SK-N-SH treated with all-trans-retinoic acid at 6 μM for 48 hours (cell line): ENCODE data around the gene TRRAP.

Experiments
- ARNTL ChIP-seq: fragments of 450-650 bp; formaldehyde crosslinking; IDR thresholded peaks from 2 replicates; pipeline ENCODE4 v1.5.0; 2020; ENCODE audit warnings: low read depth, mild to moderate bottlenecking, moderate library complexity, borderline replicate concordance
- GLIS3 ChIP-seq: fragments of 250-450 bp; sonication (Bioruptor Pico); IDR thresholded peaks from 2 replicates; pipeline ENCODE4 v1.5.0; 2020; ENCODE audit warnings: mild to moderate bottlenecking, moderate library complexity
- PATZ1 ChIP-seq: fragments of 250-450 bp; sonication (Bioruptor Pico); IDR thresholded peaks from 2 replicates; pipeline ENCODE4 v1.8.0; 2020; ENCODE audit warnings: mild to moderate bottlenecking, moderate library complexity, borderline replicate concordance
- TSHZ2 ChIP-seq: fragments of 250-450 bp; sonication (Bioruptor Pico); IDR thresholded peaks from 2 replicates; pipeline ENCODE4 v1.5.0; 2020; ENCODE audit warnings: mild to moderate bottlenecking, moderate library complexity
- ZNF8 ChIP-seq: fragments of 450-650 bp; formaldehyde crosslinking; IDR thresholded peaks from 2 replicates; pipeline ENCODE4 v1.5.0; 2020; ENCODE audit warnings: mild to moderate bottlenecking, moderate library complexity
- TF ChIP-seq, protein P1 (sequence below): fragments of 250-450 bp; sonication (Bioruptor Pico); IDR thresholded peaks from 2 replicates; pipeline ENCODE4 v1.5.1; 2021; ENCODE audit warnings: mild to moderate bottlenecking, moderate library complexity

DNA sequence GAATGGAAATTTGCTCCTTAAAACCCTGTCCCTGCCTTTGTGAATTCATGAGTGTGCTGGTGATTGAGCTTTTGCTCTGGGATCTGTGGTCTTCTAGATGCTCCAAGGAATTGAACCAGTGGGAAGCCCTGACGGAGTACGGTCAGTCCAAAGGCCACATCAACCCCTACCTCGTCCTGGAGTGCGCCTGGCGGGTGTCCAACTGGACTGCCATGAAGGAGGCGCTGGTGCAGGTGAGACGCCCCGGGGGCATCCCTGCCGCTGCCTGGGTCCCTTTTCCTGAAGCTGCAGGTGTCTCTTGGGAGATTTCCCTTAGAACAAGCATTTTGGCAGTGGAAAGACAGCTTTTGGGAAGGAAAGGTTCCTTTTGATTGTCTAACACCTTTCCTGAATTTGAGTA, 100.3 kb downstream of the TRRAP start:
- TF ChIP-seq, protein P1, sequence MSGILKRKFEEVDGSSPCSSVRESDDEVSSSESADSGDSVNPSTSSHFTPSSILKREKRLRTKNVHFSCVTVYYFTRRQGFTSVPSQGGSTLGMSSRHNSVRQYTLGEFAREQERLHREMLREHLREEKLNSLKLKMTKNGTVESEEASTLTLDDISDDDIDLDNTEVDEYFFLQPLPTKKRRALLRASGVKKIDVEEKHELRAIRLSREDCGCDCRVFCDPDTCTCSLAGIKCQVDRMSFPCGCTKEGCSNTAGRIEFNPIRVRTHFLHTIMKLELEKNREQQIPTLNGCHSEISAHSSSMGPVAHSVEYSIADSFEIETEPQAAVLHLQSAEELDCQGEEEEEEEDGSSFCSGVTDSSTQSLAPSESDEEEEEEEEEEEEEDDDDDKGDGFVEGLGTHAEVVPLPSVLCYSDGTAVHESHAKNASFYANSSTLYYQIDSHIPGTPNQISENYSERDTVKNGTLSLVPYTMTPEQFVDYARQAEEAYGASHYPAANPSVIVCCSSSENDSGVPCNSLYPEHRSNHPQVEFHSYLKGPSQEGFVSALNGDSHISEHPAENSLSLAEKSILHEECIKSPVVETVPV: no peak
- TF ChIP-seq GLIS3 (CRISPR knock-in tag): no peak
- no peak for TF ChIP-seq ZNF8
- no peak for TF ChIP-seq PATZ1 (CRISPR knock-in tag)
- TF ChIP-seq TSHZ2 (CRISPR knock-in tag): no peak
- no peak for TF ChIP-seq ARNTL (CRISPR knock-in tag)
